Measurements from ENCODE around the gene TNF.
A peak's percentile ranks its signal among the peaks of the same experiment; 100 is the strongest.

Gene TNF

GRCh38 chr6:31545291-31545690, 30.1 kb upstream of the TNF start:
- no peak for DNase-seq

- peak; percentile 74 for DNase-seq
Observed at GRCh38 chr6:31546339-31546957, 28.9 kb upstream of the TNF start, which contains the start of gene ATP6V1G2. Gene ATP6V1G2 (minus strand): TSS chr6:31546608. CDS start chr6:31546559, 49 bp downstream.

GRCh38 chr6:31546958-31547726, 28.2 kb upstream of the TNF start, which contains the start of gene NFKBIL1:
Gene NFKBIL1 (plus strand): TSS chr6:31547608. CDS start chr6:31547695, 87 bp downstream.
- DNase-seq, result peak; percentile 75

GRCh38 chr6:31547727-31548543, 27.4 kb upstream of the TNF start:
- DNase-seq, result no peak

GRCh38 chr6:31548544-31548873, 26.9 kb upstream of the TNF start:
- no peak for DNase-seq

GRCh38 chr6:31551371-31551770, 24.0 kb upstream of the TNF start:
- DNase-seq, result peak; percentile 52

GRCh38 chr6:31556307-31556706, 19.1 kb upstream of the TNF start:
- no peak for DNase-seq

- DNase-seq, result no peak
Observed at GRCh38 chr6:31557443-31558317, 17.7 kb upstream of the TNF start.

GRCh38 chr6:31558318-31558625, 17.1 kb upstream of the TNF start:
- DNase-seq, result no peak

- DNase-seq, result peak; percentile 53
Observed at GRCh38 chr6:31558631-31559500, 16.5 kb upstream of the TNF start.

- no peak for DNase-seq
Observed at GRCh38 chr6:31559606-31559957, 15.8 kb upstream of the TNF start.

- no peak for DNase-seq
Observed at GRCh38 chr6:31559958-31560696, 15.2 kb upstream of the TNF start.

GRCh38 chr6:31560697-31561058, 14.7 kb upstream of the TNF start:
- no peak for DNase-seq

- DNase-seq, result no peak
Observed at GRCh38 chr6:31567531-31568370, 7.6 kb upstream of the TNF start.

- DNase-seq, result peak; percentile 55
Observed at GRCh38 chr6:31568537-31568961, 6.8 kb upstream of the TNF start.

GRCh38 chr6:31569861-31570536, 5.4 kb upstream of the TNF start:
- no peak for DNase-seq

- peak; percentile 69 for DNase-seq
Observed at GRCh38 chr6:31572041-31572911, 3.1 kb upstream of the TNF start, which contains the start of gene LTA. Gene LTA (plus strand): TSS chr6:31572289. CDS start chr6:31572743, 454 bp downstream.
